HPDE6-E6E7 (cell line): ENCODE results near the gene MPG.
"Not testable (repeated sequence)": the region's sequence is repeated elsewhere in the genome, so short reads cannot be mapped to it uniquely, and the experiment has no call there.

Experiments used
- DNase-seq: peaks from one replicate; pipeline ENCODE4 v3.0.0; 2011; ENCODE audit warnings: missing footprints; ENCODE audit errors: extremely low spot score

Gene MPG

GRCh38 chr16:77807-78443, at the start of gene MPG:
Gene MPG, plus strand, starts transcription at chr16:78225. Its CDS starts 85 bp downstream, at chr16:78310.
- peak; percentile 83 for DNase-seq

GRCh38 chr16:30627-31026, 47.4 kb upstream of the MPG start:
- not testable (repeated sequence) for DNase-seq

GRCh38 chr16:33154-33876, 44.7 kb upstream of the MPG start:
- DNase-seq = not testable (repeated sequence)

- DNase-seq = no peak
Measured at GRCh38 chr16:33877-34647, 44.0 kb upstream of the MPG start.

GRCh38 chr16:34648-34987, 43.4 kb upstream of the MPG start:
- no peak for DNase-seq

GRCh38 chr16:35011-35677, 42.9 kb upstream of the MPG start:
- DNase-seq = no peak

- no peak for DNase-seq
Measured at GRCh38 chr16:35678-36305, 42.2 kb upstream of the MPG start.

GRCh38 chr16:36336-36984, 41.6 kb upstream of the MPG start:
- DNase-seq = no peak

GRCh38 chr16:37511-37910, 40.5 kb upstream of the MPG start:
- no peak for DNase-seq

- not testable (repeated sequence) for DNase-seq
Measured at GRCh38 chr16:38206-38605, 39.8 kb upstream of the MPG start.

GRCh38 chr16:38941-39892, 38.8 kb upstream of the MPG start:
- peak; percentile 40 for DNase-seq

- no peak for DNase-seq
Measured at GRCh38 chr16:41439-42068, 36.5 kb upstream of the MPG start.

GRCh38 chr16:42069-42457, 36.0 kb upstream of the MPG start:
- DNase-seq = no peak

- DNase-seq = no peak
Measured at GRCh38 chr16:42691-43090, 35.3 kb upstream of the MPG start.

- no peak for DNase-seq
Measured at GRCh38 chr16:43294-43693, 34.7 kb upstream of the MPG start.

- DNase-seq = no peak
Measured at GRCh38 chr16:44655-45054, 33.4 kb upstream of the MPG start.

- DNase-seq = no peak
Measured at GRCh38 chr16:45454-45853, 32.6 kb upstream of the MPG start.

GRCh38 chr16:46510-46909, 31.5 kb upstream of the MPG start:
- DNase-seq = not testable (repeated sequence)

GRCh38 chr16:47234-47633, 30.8 kb upstream of the MPG start:
- no peak for DNase-seq
